Measurements from ENCODE around the gene PRDM11. TPM values are rescaled to one million over a fixed set of nuclear protein-coding genes. Genes with fewer than 3 reads are reported as not detected.
A peak's percentile ranks its signal among the peaks of the same experiment; 100 is the strongest.

Gene PRDM11
- total and polyA plus RNA-seq, 2 of the 8 experiments (the other 6 are each of a cell fraction or from before 2014, with no cell fraction given), result 3.6 to 11.7 TPM

- no peak overlapping the region for H3K4me2 ChIP-seq (ENCODE audit: insufficient read depth in 1 of 2, low read depth in 2 of 2, low read length in 2 of 2)
- H2BK120ac ChIP-seq (replicated peaks; ENCODE audit: low read depth, low read length), result no peak overlapping the region
- 84% methylated on average over 13 of the region's 13 CpGs; no CpG with 5 or more reads in 1 of the 2 experiments for WGBS, 2 experiments (ENCODE audit: extremely low coverage in 1 of 2, insufficient coverage in 1 of 2, insufficient read length in 1 of 2, insufficient replicate concordance in 2 of 2, low coverage in 1 of 2, low lambda C conversion rate in 2 of 2, missing lambda C conversion rate in 1 of 2)
- H3K4me1 ChIP-seq (replicated peaks in 1 of 4; ENCODE audit: control insufficient read depth in 3 of 4, insufficient read depth in 4 of 4, low read length in 3 of 4), result peaks cover 0 to 6% (median 1%) of the 10 kb centered on the region in 4 experiments; a peak in 2 of 7 replicates
- no peaks in the 10 kb centered on the region for H3K23me2 ChIP-seq (ENCODE audit: low read depth, low read length)
- H3K4me3 ChIP-seq (ENCODE audit: extremely low read depth in 1 of 4, insufficient read depth in 2 of 4, low read depth in 3 of 4, low read length in 4 of 4), result no peak overlapping the region
- no peak overlapping the region for H4K91ac ChIP-seq (replicated peaks; ENCODE audit: insufficient read length, low read length)
- no peak overlapping the region for H3K4ac ChIP-seq (replicated peaks; ENCODE audit: insufficient read length, low read depth, low read length)
- H3K9me3 ChIP-seq (ENCODE audit: insufficient read depth in 2 of 2, low read depth in 1 of 2, low read length in 1 of 2), result no peaks in the 10 kb centered on the region
- no peak overlapping the region for H3K14ac ChIP-seq (ENCODE audit: insufficient read length)
- H2BK12ac ChIP-seq (ENCODE audit: low read depth, low read length), result no peak overlapping the region
- no peak overlapping the region for H2AK5ac ChIP-seq (ENCODE audit: low read depth, low read length)
- H4K20me1 ChIP-seq (replicated peaks in 1 of 2; ENCODE audit: control insufficient read depth in 1 of 2, insufficient read depth in 2 of 2, low read length in 2 of 2), result peaks cover 4 to 6% of the 10 kb centered on the region in 2 experiments
- H2BK5ac ChIP-seq (ENCODE audit: low read depth, low read length), result peak overlapping the region; percentile 31; the same call in 1 of the 2 replicates
- POLR2A ChIA-PET (ENCODE audit: partially characterized antibody), result interaction anchor here (1.0 to 1.7 kb wide), 3 partner anchors 8 to 12 kb away, joined by 3 to 7 read pairs (median 4); no protein-coding TSS in a partner anchor
- FAIRE-seq, result no peak
- no peak overlapping the region for H3K9ac ChIP-seq (replicated peaks in 1 of 4; ENCODE audit: extremely low read depth in 1 of 4, low read depth in 3 of 4, low read length in 3 of 4)
- H3K79me2 ChIP-seq (ENCODE audit: control insufficient read depth in 1 of 2, insufficient read depth in 2 of 2, low read length in 2 of 2), result peaks cover 0 to 14% of the 10 kb centered on the region in 2 experiments; a peak in 3 of 4 replicates
- no peak for DNase-seq (ENCODE audit: low read depth in 1 of 2, low spot score in 2 of 2)
- H3K56ac ChIP-seq (replicated peaks; ENCODE audit: insufficient read length, low read depth, low read length), result no peak overlapping the region
- no peak overlapping the region for H3K27ac ChIP-seq (ENCODE audit: low read depth, low read length)
- no peaks in the 10 kb centered on the region for H3K36me3 ChIP-seq (ENCODE audit: control insufficient read depth in 2 of 4, insufficient read depth in 4 of 4, low read length in 3 of 4)
- no peak overlapping the region for H4K8ac ChIP-seq (ENCODE audit: extremely low read depth, insufficient read depth, low read length)
- no peak overlapping the region for H2BK20ac ChIP-seq (ENCODE audit: low read length)
- H4K5ac ChIP-seq (ENCODE audit: insufficient read length, low read depth, low read length), result no peak overlapping the region
- H3K27me3 ChIP-seq (replicated peaks in 1 of 4; ENCODE audit: control insufficient read depth in 3 of 4, extremely low read depth in 1 of 4, insufficient read depth in 3 of 4, low read length in 3 of 4), result no peaks in the 10 kb centered on the region
- H3K23ac ChIP-seq (ENCODE audit: insufficient read length), result no peak overlapping the region
- no peak overlapping the region for H3K18ac ChIP-seq (ENCODE audit: extremely low read depth, low read length)
- H2BK15ac ChIP-seq (ENCODE audit: low read length), result peak overlapping the region; percentile 29; the same call in 1 of the 2 replicates
- no peak overlapping the region for H2AFZ ChIP-seq (ENCODE audit: low read length)
- H3K79me1 ChIP-seq (ENCODE audit: low read depth, low read length), result peaks cover 10% of the 10 kb centered on the region; the same call in 1 of the 2 replicates
- CTCF ChIA-PET (ENCODE audit: partially characterized antibody), result interaction anchor here (0.9 to 2.6 kb wide), 8 partner anchors 8 to 173 kb away, joined by 3 to 12 read pairs (median 4); no protein-coding TSS in a partner anchor
- TF ChIP-seq BACH1 (IDR thresholded peaks at IDR 0.05; ENCODE audit: low read length) (no peak), MAFK (IDR thresholded peaks at IDR 0.05; ENCODE audit: low read depth, low read length) (no peak), CTBP2 (IDR thresholded peaks at IDR 0.05; ENCODE audit: borderline replicate concordance, insufficient read depth, insufficient read length, low read length) (no peak), GABPA (IDR thresholded peaks at IDR 0.05; ENCODE audit: borderline replicate concordance, insufficient read depth, low read length) (no peak), TEAD4 (IDR thresholded peaks at IDR 0.05; ENCODE audit: low read depth, low read length) (no peak), ZNF274 (IDR thresholded peaks at IDR 0.05; ENCODE audit: borderline replicate concordance, extremely low read depth, low read length) (no peak), NRF1 (IDR thresholded peaks at IDR 0.05; ENCODE audit: low read depth, low read length) (no peak), TAF1 (IDR thresholded peaks at IDR 0.05; ENCODE audit: low read depth, low read length) (no peak), NANOG (IDR thresholded peaks at IDR 0.05; ENCODE audit: insufficient read depth, low read depth, low read length, poor library complexity, severe bottlenecking) (no peak), POLR2A (IDR thresholded peaks at IDR 0.05; ENCODE audit: control extremely low read depth in 1 of 2, low read depth in 2 of 2, low read length in 2 of 2) (no peak), RXRA (IDR thresholded peaks at IDR 0.05; ENCODE audit: insufficient read depth, low read depth, low read length) (no peak), CHD1 (IDR thresholded peaks at IDR 0.05; ENCODE audit: low read depth, low read length) (no peak)
- TF ChIP-seq, protein P1, sequence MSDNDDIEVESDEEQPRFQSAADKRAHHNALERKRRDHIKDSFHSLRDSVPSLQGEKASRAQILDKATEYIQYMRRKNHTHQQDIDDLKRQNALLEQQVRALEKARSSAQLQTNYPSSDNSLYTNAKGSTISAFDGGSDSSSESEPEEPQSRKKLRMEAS (IDR thresholded peaks at IDR 0.05), result no peak
Observed at GRCh38 chr11:45158891-45159605, 12.6 kb downstream of the PRDM11 start.

All from H1 (cell line).